ENCODE results near the gene SLC10A2.
A peak's percentile ranks its signal among the peaks of the same experiment; 100 is the strongest.

Gene SLC10A2

GRCh38 chr13:103078158-103078557 is 11.9 kb upstream of the SLC10A2 start:
- in situ Hi-C loops (cut with MboI; ENCODE audit: low sequenced_read_pairs): no loop called here

GRCh38 chr13:103068836-103069235 is 2.6 kb upstream of the SLC10A2 start:
- in situ Hi-C loops (cut with MboI; ENCODE audit: low sequenced_read_pairs): no loop called here
- DNase-seq (ENCODE audit: low spot score in 2 of 2): no peak
- Histone ChIP-seq H3K9me3 (0 out of 2 replicates have a peak, but pooled peaks cover 2% of the 10 kb centered on the region), H3K27me3 (ENCODE audit: low read depth) (0 out of 2 replicates have a peak, but pooled peaks cover 5% of the 10 kb centered on the region), H3K4me1 (peaks cover 30% of the 10 kb centered on the region), H3K36me3 (replicated peaks) (no peaks in the 10 kb centered on the region), H3K4me3 (no peak overlapping the region)

More at GRCh38 chr13:103078158-103078557, 11.9 kb upstream of the SLC10A2 start:
- H3K9me3 ChIP-seq: no peaks in the 10 kb centered on the region
- no peaks in the 10 kb centered on the region for H3K4me1 ChIP-seq
- no peak overlapping the region for H3K4me3 ChIP-seq
- peaks cover 25% of the 10 kb centered on the region for H3K27me3 ChIP-seq (ENCODE audit: low read depth)
- H3K36me3 ChIP-seq (replicated peaks): no peaks in the 10 kb centered on the region
- no peak for DNase-seq (ENCODE audit: low spot score in 2 of 2)

GRCh38 chr13:103067751-103068555 is 1.7 kb upstream of the SLC10A2 start:
- Histone ChIP-seq H3K27me3 (ENCODE audit: low read depth) (0 out of 2 replicates have a peak, but pooled peaks cover 5% of the 10 kb centered on the region), H3K4me1 (peaks cover 30% of the 10 kb centered on the region), H3K9me3 (0 out of 2 replicates have a peak, but pooled peaks cover 2% of the 10 kb centered on the region), H3K36me3 (replicated peaks) (no peaks in the 10 kb centered on the region), H3K4me3 (no peak overlapping the region)
- peak; percentile 41 to 47 for DNase-seq (ENCODE audit: low spot score in 2 of 2)
- in situ Hi-C loops (cut with MboI; ENCODE audit: low sequenced_read_pairs): no loop called here

- peak; percentile 62 to 87 for DNase-seq (ENCODE audit: low spot score in 2 of 2)
- in situ Hi-C loops (cut with MboI; ENCODE audit: low sequenced_read_pairs): no loop called here
Observed at GRCh38 chr13:103066781-103067345, 646 bp upstream of the SLC10A2 start.

GRCh38 chr13:103063376-103063775 is 2.8 kb downstream of the SLC10A2 start:
- Histone ChIP-seq H3K36me3 (replicated peaks) (no peaks in the 10 kb centered on the region), H3K4me3 (no peak overlapping the region), H3K9me3 (no peaks in the 10 kb centered on the region), H3K4me1 (peaks cover 26% of the 10 kb centered on the region), H3K27me3 (ENCODE audit: low read depth) (0 out of 2 replicates have a peak, but pooled peaks cover 5% of the 10 kb centered on the region)
- in situ Hi-C loops (cut with MboI; ENCODE audit: low sequenced_read_pairs): no loop called here
- no peak for DNase-seq (ENCODE audit: low spot score in 2 of 2)

More at GRCh38 chr13:103066781-103067345, 646 bp upstream of the SLC10A2 start:
- no peaks in the 10 kb centered on the region for H3K36me3 ChIP-seq (replicated peaks)
- H3K4me3 ChIP-seq: no peak overlapping the region
- 0 out of 2 replicates have a peak, but pooled peaks cover 5% of the 10 kb centered on the region for H3K27me3 ChIP-seq (ENCODE audit: low read depth)
- H3K9me3 ChIP-seq: 0 out of 2 replicates have a peak, but pooled peaks cover 2% of the 10 kb centered on the region
- H3K4me1 ChIP-seq: peaks cover 30% of the 10 kb centered on the region

GRCh38 chr13:103062079-103062478 is 4.1 kb downstream of the SLC10A2 start:
- Histone ChIP-seq H3K4me1 (peaks cover 14% of the 10 kb centered on the region), H3K27me3 (ENCODE audit: low read depth) (0 out of 2 replicates have a peak, but pooled peaks cover 5% of the 10 kb centered on the region), H3K4me3 (no peak overlapping the region), H3K9me3 (no peaks in the 10 kb centered on the region), H3K36me3 (replicated peaks) (no peaks in the 10 kb centered on the region)
- no peak for DNase-seq (ENCODE audit: low spot score in 2 of 2)
- in situ Hi-C loops (cut with MboI; ENCODE audit: low sequenced_read_pairs): no loop called here

GRCh38 chr13:103056008-103056407 is 10.2 kb downstream of the SLC10A2 start:
- no peak for DNase-seq (ENCODE audit: low spot score in 2 of 2)
- no peak overlapping the region for H3K4me3 ChIP-seq
- in situ Hi-C loops (cut with MboI; ENCODE audit: low sequenced_read_pairs): no loop called here
- no peaks in the 10 kb centered on the region for H3K36me3 ChIP-seq (replicated peaks)
- no peaks in the 10 kb centered on the region for H3K4me1 ChIP-seq
- H3K27me3 ChIP-seq (ENCODE audit: low read depth): no peaks in the 10 kb centered on the region
- H3K9me3 ChIP-seq: no peaks in the 10 kb centered on the region

GRCh38 chr13:103055166-103055565 is 11.1 kb downstream of the SLC10A2 start:
- H3K4me1 ChIP-seq: no peaks in the 10 kb centered on the region
- H3K36me3 ChIP-seq (replicated peaks): no peaks in the 10 kb centered on the region
- no peaks in the 10 kb centered on the region for H3K9me3 ChIP-seq
- H3K4me3 ChIP-seq: no peak overlapping the region
- in situ Hi-C loops (cut with MboI; ENCODE audit: low sequenced_read_pairs): no loop called here
- no peak for DNase-seq (ENCODE audit: low spot score in 2 of 2)
- H3K27me3 ChIP-seq (ENCODE audit: low read depth): no peaks in the 10 kb centered on the region

GRCh38 chr13:103046676-103047075 is 19.5 kb downstream of the SLC10A2 start:
- no peak for DNase-seq (ENCODE audit: low spot score in 2 of 2)
- Histone ChIP-seq H3K36me3 (replicated peaks) (no peaks in the 10 kb centered on the region), H3K4me1 (no peaks in the 10 kb centered on the region), H3K4me3 (no peak overlapping the region), H3K9me3 (no peaks in the 10 kb centered on the region), H3K27me3 (ENCODE audit: low read depth) (no peaks in the 10 kb centered on the region)
- in situ Hi-C loops (cut with MboI; ENCODE audit: low sequenced_read_pairs): no loop called here

GRCh38 chr13:103044056-103044455 is 22.2 kb downstream of the SLC10A2 start:
- DNase-seq (ENCODE audit: low spot score in 2 of 2): no peak
- in situ Hi-C loops (cut with MboI; ENCODE audit: low sequenced_read_pairs): no loop called here
- Histone ChIP-seq H3K36me3 (replicated peaks) (no peaks in the 10 kb centered on the region), H3K27me3 (ENCODE audit: low read depth) (no peaks in the 10 kb centered on the region), H3K4me1 (no peaks in the 10 kb centered on the region), H3K4me3 (no peak overlapping the region), H3K9me3 (no peaks in the 10 kb centered on the region)

GRCh38 chr13:103040006-103040405 is 26.2 kb downstream of the SLC10A2 start:
- Histone ChIP-seq H3K27me3 (ENCODE audit: low read depth) (no peaks in the 10 kb centered on the region), H3K9me3 (no peaks in the 10 kb centered on the region), H3K4me3 (no peak overlapping the region), H3K36me3 (replicated peaks) (no peaks in the 10 kb centered on the region), H3K4me1 (no peaks in the 10 kb centered on the region)
- in situ Hi-C loops (cut with MboI; ENCODE audit: low sequenced_read_pairs): no loop called here
- no peak for DNase-seq (ENCODE audit: low spot score in 2 of 2)

- no peaks in the 10 kb centered on the region for H3K9me3 ChIP-seq
- no peak overlapping the region for H3K4me3 ChIP-seq
- no peaks in the 10 kb centered on the region for H3K27me3 ChIP-seq (ENCODE audit: low read depth)
- in situ Hi-C loops (cut with MboI; ENCODE audit: low sequenced_read_pairs): no loop called here
- H3K4me1 ChIP-seq: no peaks in the 10 kb centered on the region
- no peaks in the 10 kb centered on the region for H3K36me3 ChIP-seq (replicated peaks)
- DNase-seq (ENCODE audit: low spot score in 2 of 2): no peak
Observed at GRCh38 chr13:103039183-103039582, 27.0 kb downstream of the SLC10A2 start.

- DNase-seq (ENCODE audit: low spot score in 2 of 2): no peak
- in situ Hi-C loops (cut with MboI; ENCODE audit: low sequenced_read_pairs): no loop called here
Observed at GRCh38 chr13:103036268-103036667, 29.9 kb downstream of the SLC10A2 start.

GRCh38 chr13:103033999-103034398 is 32.2 kb downstream of the SLC10A2 start:
- no peak overlapping the region for H3K4me3 ChIP-seq
- H3K4me1 ChIP-seq: no peaks in the 10 kb centered on the region
- H3K36me3 ChIP-seq (replicated peaks): no peaks in the 10 kb centered on the region
- no peaks in the 10 kb centered on the region for H3K9me3 ChIP-seq
- in situ Hi-C loops (cut with MboI; ENCODE audit: low sequenced_read_pairs): no loop called here
- no peaks in the 10 kb centered on the region for H3K27me3 ChIP-seq (ENCODE audit: low read depth)
- no peak for DNase-seq (ENCODE audit: low spot score in 2 of 2)

More at GRCh38 chr13:103036268-103036667, 29.9 kb downstream of the SLC10A2 start:
- no peaks in the 10 kb centered on the region for H3K36me3 ChIP-seq (replicated peaks)
- H3K9me3 ChIP-seq: no peaks in the 10 kb centered on the region
- H3K4me3 ChIP-seq: no peak overlapping the region
- H3K27me3 ChIP-seq (ENCODE audit: low read depth): no peaks in the 10 kb centered on the region
- H3K4me1 ChIP-seq: no peaks in the 10 kb centered on the region

Data from HAP-1 (cell line).